ENCODE data around the gene KIAA0513.

KIAA0513 gene

GRCh38 chr16:85123891-85124635 lies 96.5 kb downstream of the KIAA0513 start:
- Mint-ChIP-seq H3K4me3 (no peak overlapping the region), H3K36me3 (ENCODE audit: insufficient read depth) (peaks cover 3% of the 10 kb centered on the region), H3K27ac (no peak overlapping the region), H3K27me3 (no peaks in the 10 kb centered on the region), H3K9me3 (no peaks in the 10 kb centered on the region), H3K4me1 (ENCODE audit: low read depth in 2 of 2) (no peaks in the 10 kb centered on the region)
- DNase-seq = no peak
- ATAC-seq (replicated peaks) = no peak

GRCh38 chr16:85124636-85125346 lies 97.2 kb downstream of the KIAA0513 start:
- Mint-ChIP-seq H3K9me3 (no peaks in the 10 kb centered on the region), H3K36me3 (ENCODE audit: insufficient read depth) (peaks cover 2% of the 10 kb centered on the region), H3K4me3 (no peak overlapping the region), H3K27me3 (no peaks in the 10 kb centered on the region), H3K27ac (no peak overlapping the region), H3K4me1 (ENCODE audit: low read depth in 2 of 2) (no peaks in the 10 kb centered on the region)
- ATAC-seq (replicated peaks) (no peak), DNase-seq (no peak)

GRCh38 chr16:85125570-85126393 lies 98.2 kb downstream of the KIAA0513 start:
- H3K27ac Mint-ChIP-seq = no peak overlapping the region
- no peaks in the 10 kb centered on the region for H3K9me3 Mint-ChIP-seq
- no peaks in the 10 kb centered on the region for H3K4me1 Mint-ChIP-seq (ENCODE audit: low read depth in 2 of 2)
- H3K27me3 Mint-ChIP-seq = no peaks in the 10 kb centered on the region
- ATAC-seq (replicated peaks) = no peak
- H3K4me3 Mint-ChIP-seq = no peak overlapping the region
- no peak for DNase-seq
- no peaks in the 10 kb centered on the region for H3K36me3 Mint-ChIP-seq (ENCODE audit: insufficient read depth)

GRCh38 chr16:85126394-85126704 lies 98.8 kb downstream of the KIAA0513 start:
- DNase-seq = no peak
- H3K9me3 Mint-ChIP-seq = no peaks in the 10 kb centered on the region
- no peaks in the 10 kb centered on the region for H3K4me1 Mint-ChIP-seq (ENCODE audit: low read depth in 2 of 2)
- H3K4me3 Mint-ChIP-seq = no peak overlapping the region
- H3K27ac Mint-ChIP-seq = no peak overlapping the region
- no peaks in the 10 kb centered on the region for H3K27me3 Mint-ChIP-seq
- ATAC-seq (replicated peaks) = no peak
- H3K36me3 Mint-ChIP-seq (ENCODE audit: insufficient read depth) = no peaks in the 10 kb centered on the region

GRCh38 chr16:85126705-85127378 lies 99.2 kb downstream of the KIAA0513 start:
- Mint-ChIP-seq H3K27me3 (no peaks in the 10 kb centered on the region), H3K4me3 (no peak overlapping the region), H3K36me3 (ENCODE audit: insufficient read depth) (no peaks in the 10 kb centered on the region), H3K27ac (no peak overlapping the region), H3K9me3 (no peaks in the 10 kb centered on the region), H3K4me1 (ENCODE audit: low read depth in 2 of 2) (no peaks in the 10 kb centered on the region)
- no peak for ATAC-seq (replicated peaks)
- DNase-seq = no peak

- H3K4me1 Mint-ChIP-seq (ENCODE audit: low read depth in 2 of 2) = no peaks in the 10 kb centered on the region
- no peaks in the 10 kb centered on the region for H3K9me3 Mint-ChIP-seq
- ATAC-seq (replicated peaks) (no peak), DNase-seq (no peak)
- no peaks in the 10 kb centered on the region for H3K36me3 Mint-ChIP-seq (ENCODE audit: insufficient read depth)
- H3K27me3 Mint-ChIP-seq = no peaks in the 10 kb centered on the region
- H3K4me3 Mint-ChIP-seq = no peak overlapping the region
- no peak overlapping the region for H3K27ac Mint-ChIP-seq
These were observed 99.8 kb downstream of the KIAA0513 start for GRCh38 chr16:85127379-85127723.

- Mint-ChIP-seq H3K27me3 (no peaks in the 10 kb centered on the region), H3K4me1 (ENCODE audit: low read depth in 2 of 2) (no peaks in the 10 kb centered on the region), H3K36me3 (ENCODE audit: insufficient read depth) (no peaks in the 10 kb centered on the region), H3K27ac (no peak overlapping the region), H3K4me3 (no peak overlapping the region), H3K9me3 (no peaks in the 10 kb centered on the region)
- ATAC-seq (replicated peaks) (no peak), DNase-seq (no peak)
These were observed 100.7 kb downstream of the KIAA0513 start for GRCh38 chr16:85128079-85128837.

- H3K4me3 Mint-ChIP-seq = no peak overlapping the region
- H3K27ac Mint-ChIP-seq = no peak overlapping the region
- H3K4me1 Mint-ChIP-seq (ENCODE audit: low read depth in 2 of 2) = peaks cover 0 to 2% of the 10 kb centered on the region in 2 donors
- ATAC-seq (replicated peaks) (no peak), DNase-seq (no peak)
- no peaks in the 10 kb centered on the region for H3K36me3 Mint-ChIP-seq (ENCODE audit: insufficient read depth)
- no peaks in the 10 kb centered on the region for H3K9me3 Mint-ChIP-seq
- no peaks in the 10 kb centered on the region for H3K27me3 Mint-ChIP-seq
These were observed 102.5 kb downstream of the KIAA0513 start for GRCh38 chr16:85129876-85130704.

- no peak for ATAC-seq (replicated peaks)
- Mint-ChIP-seq H3K9me3 (no peaks in the 10 kb centered on the region), H3K36me3 (ENCODE audit: insufficient read depth) (no peaks in the 10 kb centered on the region), H3K27me3 (peaks cover under 1% of the 10 kb centered on the region in 2 donors), H3K4me1 (ENCODE audit: low read depth in 2 of 2) (peaks cover 0 to 3% of the 10 kb centered on the region in 2 donors), H3K27ac (no peak overlapping the region), H3K4me3 (no peak overlapping the region)
- DNase-seq = no peak
These were observed 103.1 kb downstream of the KIAA0513 start for GRCh38 chr16:85130705-85131028.

GRCh38 chr16:85132456-85133289 lies 105.1 kb downstream of the KIAA0513 start:
- ATAC-seq (replicated peaks) (no peak), DNase-seq (no peak)
- Mint-ChIP-seq H3K27me3 (peaks cover 16 to 20% of the 10 kb centered on the region in 2 donors), H3K4me1 (ENCODE audit: low read depth in 2 of 2) (peaks cover 2 to 9% of the 10 kb centered on the region in 2 donors), H3K36me3 (ENCODE audit: insufficient read depth) (no peaks in the 10 kb centered on the region), H3K9me3 (no peaks in the 10 kb centered on the region), H3K27ac (no peak overlapping the region), H3K4me3 (no peak overlapping the region)

GRCh38 chr16:85133290-85133599 lies 105.7 kb downstream of the KIAA0513 start:
- DNase-seq = no peak
- Mint-ChIP-seq H3K27me3 (peaks cover 22 to 26% of the 10 kb centered on the region in 2 donors), H3K9me3 (no peaks in the 10 kb centered on the region), H3K4me3 (no peak overlapping the region), H3K36me3 (ENCODE audit: insufficient read depth) (no peaks in the 10 kb centered on the region), H3K4me1 (ENCODE audit: low read depth in 2 of 2) (peaks cover 6 to 10% of the 10 kb centered on the region in 2 donors), H3K27ac (no peak overlapping the region)
- no peak for ATAC-seq (replicated peaks)

Data from effector memory CD8-positive, alpha-beta T cell (primary cell).